Thyroid gland (tissue), 4 donors: ENCODE data around the gene PBX1. TPM values are rescaled to one million over a fixed set of nuclear protein-coding genes. Genes with fewer than 3 reads are reported as not detected.

Experiments used
- DNase-seq, 2 donors: peaks; one replicate each; pipeline ENCODE4 v3.0.0-alpha.2; 2019
- H3K27ac ChIP-seq, 3 donors: fragments of 200-600 bp; sonication (generic); 1 replicate in 2 of 3; 2 replicates in 1 of 3; pipeline ENCODE4 v1.5.1; 2016 to 2019; ENCODE audit warnings: mild to moderate bottlenecking in 1 of 3, moderate library complexity in 1 of 3
- H3K27me3 ChIP-seq: fragments of 200-600 bp; sonication (generic); one replicate; pipeline ENCODE4 v1.5.1; 2019
- H3K36me3 ChIP-seq, 2 donors: fragments of 200-600 bp; sonication (generic); one replicate each; pipeline ENCODE4 v1.5.1; 2016 to 2019
- H3K4me1 ChIP-seq, 2 donors: fragments of 200-600 bp; sonication (generic); one replicate each; pipeline ENCODE4 v1.5.1; 2017 to 2019
- H3K4me3 ChIP-seq, 3 donors: fragments of 200-600 bp; sonication (generic); replicated peaks in 1 of 3; 1 replicate in 2 of 3; 2 replicates in 1 of 3; pipeline ENCODE4 v1.5.1; 2016; ENCODE audit warnings: mild to moderate bottlenecking in 1 of 3
- H3K9me3 ChIP-seq: fragments of 200-600 bp; sonication (generic); one replicate; pipeline ENCODE4 v1.5.1; 2017
- POLR2A ChIP-seq, 2 donors: fragments of 450-650 bp; IDR thresholded peaks; one replicate each; pipeline ENCODE4 v1.6.1; 2017; ENCODE audit warnings: antibody characterized with exemption in 2 of 2, mild to moderate bottlenecking in 2 of 2, moderate library complexity in 1 of 2
- WGBS, 2 donors: methylation state at CpG; one replicate each; pipeline ENCODE4 v1.1.5; 2017; 5-methylcytosine and 5-hydroxymethylcytosine counted together
- intact Hi-C: fragments of 100-400 bp; cut with DNase I; formaldehyde crosslinking; loops from one replicate; pipeline ENCODE4 v1.15.1; 2023
- total RNA-seq, 4 donors: library from RNA; depleted of rRNA; stranded (reverse); fragments of >200 nt; gene quantifications; one replicate each; pipeline ENCODE4 v1.2.3, GENCODE V29; 2016
- TF ChIP-seq, protein P1 (sequence below), 6 experiments: fragments of 200-600 bp in 3 of 6; fragments of 450-650 bp in 3 of 6; sonication (generic) in 3 of 6; IDR thresholded peaks; one replicate each; pipeline ENCODE4 v1.5.1; 2016 to 2019; ENCODE audit warnings: antibody characterized with exemption in 6 of 6, mild to moderate bottlenecking in 2 of 6, inconsistent platforms in 1 of 6, moderate library complexity in 1 of 6

Gene PBX1
- total RNA-seq, 4 donors from 2014 or later, result 79.0 to 159 (median 102) TPM

DNA sequence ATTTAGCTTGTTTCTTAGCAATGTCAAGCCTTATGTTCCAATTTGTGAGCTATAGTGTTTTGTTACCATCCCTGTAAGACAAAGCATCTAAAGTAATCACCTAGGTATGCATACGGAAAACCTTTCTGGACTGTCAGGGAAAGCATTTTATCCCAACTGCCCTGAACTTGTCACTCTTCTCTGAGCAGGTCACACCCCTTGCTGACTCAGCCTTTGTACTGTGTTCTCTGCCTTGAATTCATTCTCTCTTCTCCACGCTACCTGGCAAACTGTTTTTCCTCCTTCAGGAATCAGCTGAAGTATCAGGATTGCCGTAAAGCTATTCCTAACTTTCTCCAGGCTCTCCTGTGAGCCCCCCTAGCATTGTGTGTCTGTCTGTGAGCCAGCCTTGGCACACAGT lies 54.2 kb downstream of the PBX1 start:
- Histone ChIP-seq H3K27me3 (no peaks in the 10 kb centered on the region), H3K4me1 (peaks cover 77 to 81% of the 10 kb centered on the region in 2 donors), H3K27ac (peak overlapping the region; percentile 77 to 84 (median 80)), H3K9me3 (no peaks in the 10 kb centered on the region), H3K4me3 (no peak overlapping the region), H3K36me3 (no peaks in the 10 kb centered on the region)
- WGBS, 2 donors, result 30 to 32% methylated on average over 3 of the region's 3 CpGs
- peak; percentile 73 to 74 for DNase-seq
- intact Hi-C loops, result no loop called here
- peak in 1 of 2 donors; percentile 55 for TF ChIP-seq POLR2A (IDR thresholded peaks at IDR 0.05)
- TF ChIP-seq, protein P1, sequence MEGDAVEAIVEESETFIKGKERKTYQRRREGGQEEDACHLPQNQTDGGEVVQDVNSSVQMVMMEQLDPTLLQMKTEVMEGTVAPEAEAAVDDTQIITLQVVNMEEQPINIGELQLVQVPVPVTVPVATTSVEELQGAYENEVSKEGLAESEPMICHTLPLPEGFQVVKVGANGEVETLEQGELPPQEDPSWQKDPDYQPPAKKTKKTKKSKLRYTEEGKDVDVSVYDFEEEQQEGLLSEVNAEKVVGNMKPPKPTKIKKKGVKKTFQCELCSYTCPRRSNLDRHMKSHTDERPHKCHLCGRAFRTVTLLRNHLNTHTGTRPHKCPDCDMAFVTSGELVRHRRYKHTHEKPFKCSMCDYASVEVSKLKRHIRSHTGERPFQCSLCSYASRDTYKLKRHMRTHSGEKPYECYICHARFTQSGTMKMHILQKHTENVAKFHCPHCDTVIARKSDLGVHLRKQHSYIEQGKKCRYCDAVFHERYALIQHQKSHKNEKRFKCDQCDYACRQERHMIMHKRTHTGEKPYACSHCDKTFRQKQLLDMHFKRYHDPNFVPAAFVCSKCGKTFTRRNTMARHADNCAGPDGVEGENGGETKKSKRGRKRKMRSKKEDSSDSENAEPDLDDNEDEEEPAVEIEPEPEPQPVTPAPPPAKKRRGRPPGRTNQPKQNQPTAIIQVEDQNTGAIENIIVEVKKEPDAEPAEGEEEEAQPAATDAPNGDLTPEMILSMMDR (IDR thresholded peaks at IDR 0.05), result no peak

DNA sequence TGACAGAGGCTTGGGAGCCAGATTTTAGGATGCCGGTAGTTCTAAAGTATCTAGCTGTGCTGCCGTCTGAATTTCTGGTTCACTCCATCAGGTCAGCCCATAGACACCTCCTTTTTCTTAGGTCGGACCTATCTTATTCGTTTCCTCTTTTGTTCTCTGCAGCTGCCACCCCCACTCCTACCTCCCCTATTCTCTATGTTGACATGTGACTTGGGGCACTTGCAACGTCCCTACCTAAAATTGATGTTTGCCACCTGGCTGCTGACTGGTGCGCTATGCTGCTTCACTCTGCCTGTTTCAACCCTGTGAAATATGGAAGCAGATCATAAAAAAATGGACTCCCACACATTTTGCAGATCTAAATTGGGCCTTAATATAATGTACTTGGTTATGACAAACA lies 55.3 kb downstream of the PBX1 start:
- Histone ChIP-seq H3K27me3 (no peaks in the 10 kb centered on the region), H3K27ac (peak overlapping the region; percentile 77 to 84 (median 80)), H3K4me3 (no peak overlapping the region), H3K36me3 (no peaks in the 10 kb centered on the region), H3K4me1 (peaks cover 81% of the 10 kb centered on the region in 2 donors), H3K9me3 (no peaks in the 10 kb centered on the region)
- DNase-seq, result no peak
- WGBS, 2 donors, result 72 to 82% methylated on average over 6 of the region's 6 CpGs
- intact Hi-C loops, result no loop called here
- TF ChIP-seq POLR2A (IDR thresholded peaks at IDR 0.05), result no peak
- TF ChIP-seq, protein P1 (IDR thresholded peaks at IDR 0.05), result no peak

DNA sequence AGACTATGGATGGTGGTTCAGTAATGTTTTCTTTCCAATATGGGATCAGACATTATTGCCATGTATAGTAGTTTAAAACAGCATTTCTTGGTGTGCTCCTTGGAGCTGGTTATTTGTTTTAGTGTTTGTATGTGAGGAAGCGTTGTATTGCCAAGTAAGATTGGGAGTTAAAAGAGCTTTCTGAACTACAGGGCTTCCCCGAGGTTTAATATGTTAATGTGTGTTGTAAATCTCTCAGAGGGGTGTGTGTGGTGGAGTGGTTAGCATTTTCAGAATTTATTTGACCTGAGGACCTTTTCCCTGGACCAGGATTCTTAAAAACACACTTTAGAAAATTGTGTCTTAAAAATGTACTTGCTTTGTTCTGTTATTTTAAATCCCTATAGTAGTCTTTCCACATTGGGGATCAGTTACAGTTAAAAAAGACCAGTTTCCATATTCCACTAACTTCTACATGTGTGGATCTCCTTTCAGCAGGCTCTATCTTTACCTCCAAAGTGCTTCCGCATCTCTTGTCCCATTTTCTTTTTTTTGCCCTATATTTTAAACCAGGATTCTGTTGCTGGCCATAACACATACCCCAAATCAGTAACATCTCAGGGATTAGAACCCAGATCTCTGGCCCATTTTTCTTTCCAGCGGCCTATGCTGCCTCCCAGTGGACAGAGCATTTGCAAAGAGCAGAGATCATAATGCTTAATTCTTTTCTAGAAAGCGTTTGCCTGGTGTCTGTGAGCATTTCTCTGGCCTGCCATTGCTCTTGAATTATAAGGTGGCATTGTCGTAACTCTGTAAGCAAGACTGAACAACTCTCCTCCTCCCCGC lies 58.6 kb downstream of the PBX1 start:
- no peak for TF ChIP-seq POLR2A (IDR thresholded peaks at IDR 0.05)
- TF ChIP-seq, protein P1 (IDR thresholded peaks at IDR 0.05), result peak in 5 of 6 experiments; percentile 16 to 78 (median 67)
- no peaks in the 10 kb centered on the region for H3K9me3 ChIP-seq
- no peaks in the 10 kb centered on the region for H3K27me3 ChIP-seq
- peak; percentile 58 to 59 for DNase-seq
- peaks cover 68% of the 10 kb centered on the region in 2 donors for H3K4me1 ChIP-seq
- 44 to 47% methylated on average over 7 of the region's 7 CpGs for WGBS, 2 donors
- intact Hi-C loops, result no loop called here
- peak overlapping the region; percentile 19 to 52 (median 34) for H3K27ac ChIP-seq
- no peaks in the 10 kb centered on the region for H3K36me3 ChIP-seq
- H3K4me3 ChIP-seq, result no peak overlapping the region

DNA sequence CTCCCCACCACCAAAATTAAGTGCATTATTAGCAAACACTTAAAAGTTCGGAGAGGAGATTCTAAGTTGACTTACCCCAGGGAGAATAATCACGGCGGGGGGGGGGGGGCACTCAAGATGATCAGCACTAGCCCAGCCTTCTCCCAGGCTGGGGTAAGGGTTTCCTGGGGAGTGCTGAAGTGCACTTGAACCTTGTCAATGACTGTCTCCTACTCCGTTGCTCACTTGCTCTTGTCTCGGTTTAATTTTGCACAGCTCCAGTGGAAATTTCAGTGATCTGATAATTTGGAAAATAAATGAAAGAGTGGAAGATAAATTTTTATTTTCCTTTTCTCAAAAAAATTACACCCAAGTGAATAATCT lies 59.2 kb downstream of the PBX1 start:
- intact Hi-C loops, result no loop called here
- Histone ChIP-seq H3K36me3 (no peaks in the 10 kb centered on the region), H3K4me3 (no peak overlapping the region), H3K9me3 (no peaks in the 10 kb centered on the region), H3K27ac (peak overlapping the region in 2 of 3 donors; percentile 34 to 52), H3K27me3 (no peaks in the 10 kb centered on the region), H3K4me1 (peaks cover 63 to 64% of the 10 kb centered on the region in 2 donors)
- DNase-seq, result peak in 1 of 2 donors; percentile 20
- no peak for TF ChIP-seq POLR2A (IDR thresholded peaks at IDR 0.05)
- TF ChIP-seq, protein P1 (IDR thresholded peaks at IDR 0.05), result no peak
- WGBS, 2 donors, result 33 to 38% methylated on average over 4 to 5 of the region's 5 CpGs
